HepG2 (cell line): ENCODE results near the gene SPATA12. TPM values are rescaled to one million over a fixed set of nuclear protein-coding genes. Genes with fewer than 3 reads are reported as not detected.

ENCODE experiments used
- ARNTL ChIP-seq: sonication (generic); formaldehyde crosslinking; IDR thresholded peaks from 2 replicates; pipeline ENCODE4 v1.4.0; 2020; ENCODE audit warnings: mild to moderate bottlenecking, missing genetic modification reagents
- RXRA ChIP-seq: sonication (generic); formaldehyde crosslinking; IDR thresholded peaks from 2 replicates; pipeline ENCODE4 v1.5.1; 2020; ENCODE audit warnings: missing genetic modification reagents
- SALL1 ChIP-seq: sonication (generic); formaldehyde crosslinking; IDR thresholded peaks from 2 replicates; pipeline ENCODE4 v1.8.0; 2022; ENCODE audit warnings: mild to moderate bottlenecking, missing genetic modification reagents
- SOX5 ChIP-seq: IDR thresholded peaks from 2 replicates; pipeline ENCODE4 v1.6.1; 2016; ENCODE audit warnings: borderline replicate concordance
- TBL1XR1 ChIP-seq: fragments of 150-350 bp; IDR thresholded peaks from 2 replicates; pipeline ENCODE4 v1.6.1; 2014; ENCODE audit warnings: borderline replicate concordance, low read length; ENCODE audit not compliant: partially characterized antibody
- ZEB1 ChIP-seq: IDR thresholded peaks from 2 replicates; pipeline ENCODE4 v1.6.1; 2012; ENCODE audit warnings: mild to moderate bottlenecking, low read depth, inconsistent platforms; ENCODE audit not compliant: insufficient replicate concordance
- ZMYM3 ChIP-seq: sonication (generic); formaldehyde crosslinking; IDR thresholded peaks from 2 replicates; pipeline ENCODE4 v1.5.1; 2020; ENCODE audit warnings: mild to moderate bottlenecking, missing genetic modification reagents
- ZNF557 ChIP-seq: sonication (generic); formaldehyde crosslinking; IDR thresholded peaks from 2 replicates; pipeline ENCODE4 v1.4.0; 2020; ENCODE audit warnings: missing genetic modification reagents
- ZNF761 ChIP-seq: sonication (generic); formaldehyde crosslinking; conservative IDR thresholded peaks from 2 replicates; pipeline ENCODE4 v1.4.0; 2020; ENCODE audit warnings: mild to moderate bottlenecking, missing genetic modification reagents
- polyA plus RNA-seq, 8 experiments: library from polyadenylated mRNA; depleted of rRNA in 3 of 8; stranded (reverse) in 7 of 8; unstranded in 1 of 8; fragments of >200 nt; fragmentation: Illumina TruSeq in 4 of 8; extraction: Trizol in 4 of 8; gene quantifications; 2 replicates each; pipeline versions ENCODE4 v1.2.1 to v1.2.3, GENCODE V29; 2011 to 2016; ENCODE audit warnings: low read depth in 4 of 8, missing spikeins in 1 of 8, mixed read lengths in 1 of 8; ENCODE audit not compliant: insufficient read depth in 1 of 8
- total RNA-seq, 5 experiments: library from RNA; depleted of rRNA; stranded (reverse); fragments of >200 nt; fragmentation: Illumina TruSeq; extraction: Trizol; gene quantifications; 2 replicates each; pipeline ENCODE4 v1.2.3, GENCODE V29; 2016; ENCODE audit warnings: low read depth in 1 of 5
- TF ChIP-seq, protein P1 (sequence below), 2 experiments: sonication (generic) in 1 of 2; formaldehyde crosslinking in 1 of 2; IDR thresholded peaks; 2 replicates each; pipeline versions ENCODE4 v1.4.0 to v1.6.1; 2016 to 2020; ENCODE audit warnings: borderline replicate concordance in 1 of 2, low read depth in 1 of 2, mild to moderate bottlenecking in 1 of 2, missing genetic modification reagents in 1 of 2
- TF ChIP-seq, protein P2 (sequence below): sonication (generic); formaldehyde crosslinking; IDR thresholded peaks from 2 replicates; pipeline ENCODE4 v1.4.0; 2020; ENCODE audit warnings: missing genetic modification reagents, low read depth, mild to moderate bottlenecking, borderline replicate concordance
- TF ChIP-seq, protein P3 (sequence below): sonication (generic); formaldehyde crosslinking; IDR thresholded peaks from 2 replicates; pipeline ENCODE4 v1.4.0; 2020; ENCODE audit warnings: missing genetic modification reagents, mild to moderate bottlenecking, borderline replicate concordance
- TF ChIP-seq, protein P4 (sequence below): sonication (generic); formaldehyde crosslinking; IDR thresholded peaks from 2 replicates; pipeline ENCODE4 v1.5.1; 2020; ENCODE audit warnings: missing genetic modification reagents, mild to moderate bottlenecking, borderline replicate concordance
- TF ChIP-seq, protein P5 (sequence below): IDR thresholded peaks from 2 replicates; pipeline ENCODE4 v1.6.1; 2018; ENCODE audit warnings: missing genetic modification reagents, mild to moderate bottlenecking, missing compliant biosample characterization
- TF ChIP-seq, protein P6 (sequence below): sonication (generic); formaldehyde crosslinking; conservative IDR thresholded peaks from 2 replicates; pipeline ENCODE4 v1.4.0; 2020; ENCODE audit warnings: mild to moderate bottlenecking, missing genetic modification reagents, moderate library complexity

Gene SPATA12
- total and polyA plus RNA-seq, 2 of the 13 experiments (the other 11 are each of a cell fraction or from before 2014, with no cell fraction given), result 0.09 to 0.25 TPM

DNA sequence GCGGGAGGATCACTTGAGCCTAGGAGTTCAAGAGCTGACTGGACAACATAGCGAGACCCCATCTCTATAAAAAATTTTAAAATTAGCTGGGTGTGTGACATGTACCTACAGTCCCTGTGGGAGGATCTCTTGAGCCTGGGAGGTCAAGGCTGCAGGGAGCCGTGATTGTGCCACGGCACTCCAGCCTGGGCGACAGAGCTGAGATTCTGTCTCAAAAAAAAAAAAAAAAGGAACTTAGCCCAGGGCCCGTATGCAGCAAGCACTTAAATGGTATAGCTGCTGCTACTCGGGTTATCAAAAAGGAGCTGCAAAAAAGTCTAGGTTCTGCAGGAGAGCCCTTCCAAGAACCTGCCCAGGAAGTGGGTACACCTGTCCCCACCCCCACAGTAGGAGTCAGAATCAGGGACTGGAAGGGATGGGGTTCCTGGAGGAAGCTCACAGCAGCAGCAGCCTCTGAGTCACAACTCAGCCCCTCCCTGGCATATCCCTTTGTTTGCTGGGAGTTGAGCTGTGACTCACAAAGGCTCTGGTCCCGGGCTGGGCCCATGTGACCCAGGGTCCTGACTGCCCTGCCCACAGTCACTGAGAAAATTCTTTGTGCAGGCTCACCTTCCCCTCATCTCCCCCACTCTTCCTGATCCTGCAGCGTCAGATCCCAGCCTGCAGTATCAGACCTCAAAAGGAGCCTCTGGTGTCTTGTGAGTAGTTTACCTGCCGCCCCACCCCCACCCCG lies at the start of gene SPATA12 (continued):
- TF ChIP-seq, protein P1, sequence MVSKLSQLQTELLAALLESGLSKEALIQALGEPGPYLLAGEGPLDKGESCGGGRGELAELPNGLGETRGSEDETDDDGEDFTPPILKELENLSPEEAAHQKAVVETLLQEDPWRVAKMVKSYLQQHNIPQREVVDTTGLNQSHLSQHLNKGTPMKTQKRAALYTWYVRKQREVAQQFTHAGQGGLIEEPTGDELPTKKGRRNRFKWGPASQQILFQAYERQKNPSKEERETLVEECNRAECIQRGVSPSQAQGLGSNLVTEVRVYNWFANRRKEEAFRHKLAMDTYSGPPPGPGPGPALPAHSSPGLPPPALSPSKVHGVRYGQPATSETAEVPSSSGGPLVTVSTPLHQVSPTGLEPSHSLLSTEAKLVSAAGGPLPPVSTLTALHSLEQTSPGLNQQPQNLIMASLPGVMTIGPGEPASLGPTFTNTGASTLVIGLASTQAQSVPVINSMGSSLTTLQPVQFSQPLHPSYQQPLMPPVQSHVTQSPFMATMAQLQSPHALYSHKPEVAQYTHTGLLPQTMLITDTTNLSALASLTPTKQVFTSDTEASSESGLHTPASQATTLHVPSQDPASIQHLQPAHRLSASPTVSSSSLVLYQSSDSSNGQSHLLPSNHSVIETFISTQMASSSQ (IDR thresholded peaks at IDR 0.05; ENCODE audit: low read depth), result no peak
- TF ChIP-seq, protein P1 (CRISPR knock-in tag; IDR thresholded peaks at IDR 0.05; ENCODE audit: borderline replicate concordance), result no peak
- TF ChIP-seq ZEB1, result peak; percentile 46
- peak; percentile 52; the same call in 1 of the 2 replicates for TF ChIP-seq ARNTL (CRISPR knock-in tag)
- TF ChIP-seq, protein P2, sequence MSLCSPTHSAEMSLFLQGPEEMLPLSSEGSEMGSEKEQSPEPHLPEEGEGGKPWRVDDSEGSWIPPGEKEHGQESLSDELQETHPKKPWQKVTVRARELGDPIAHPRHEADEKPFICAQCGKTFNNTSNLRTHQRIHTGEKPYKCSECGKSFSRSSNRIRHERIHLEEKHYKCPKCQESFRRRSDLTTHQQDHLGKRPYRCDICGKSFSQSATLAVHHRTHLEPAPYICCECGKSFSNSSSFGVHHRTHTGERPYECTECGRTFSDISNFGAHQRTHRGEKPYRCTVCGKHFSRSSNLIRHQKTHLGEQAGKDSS, result 0 out of 2 replicates have a peak, but pooled peaks have one; percentile 49
- TF ChIP-seq, protein P3, sequence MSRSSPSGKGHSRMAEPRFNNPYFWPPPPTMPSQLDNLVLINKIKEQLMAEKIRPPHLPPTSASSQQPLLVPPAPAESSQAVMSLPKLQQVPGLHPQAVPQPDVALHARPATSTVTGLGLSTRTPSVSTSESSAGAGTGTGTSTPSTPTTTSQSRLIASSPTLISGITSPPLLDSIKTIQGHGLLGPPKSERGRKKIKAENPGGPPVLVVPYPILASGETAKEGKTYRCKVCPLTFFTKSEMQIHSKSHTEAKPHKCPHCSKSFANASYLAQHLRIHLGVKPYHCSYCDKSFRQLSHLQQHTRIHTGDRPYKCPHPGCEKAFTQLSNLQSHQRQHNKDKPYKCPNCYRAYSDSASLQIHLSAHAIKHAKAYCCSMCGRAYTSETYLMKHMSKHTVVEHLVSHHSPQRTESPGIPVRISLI, result no peak; the same call in 1 of the 2 replicates
- peak; percentile 29; the same call in 1 of the 2 replicates for TF ChIP-seq ZMYM3 (CRISPR knock-in tag)
- TF ChIP-seq, protein P4, sequence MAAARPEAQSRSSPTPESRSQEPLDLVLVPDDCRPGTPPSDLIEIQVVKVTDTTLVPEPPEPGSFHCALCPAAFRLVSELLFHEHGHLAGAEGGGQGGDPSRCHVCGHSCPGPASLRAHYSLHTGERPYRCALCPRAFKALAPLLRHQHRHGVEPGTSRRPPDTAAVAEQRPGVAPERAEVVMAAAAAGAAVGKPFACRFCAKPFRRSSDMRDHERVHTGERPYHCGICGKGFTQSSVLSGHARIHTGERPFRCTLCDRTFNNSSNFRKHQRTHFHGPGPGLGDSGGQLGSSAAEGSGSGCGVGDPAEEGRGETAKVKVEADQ (CRISPR knock-in tag), result no peak
- TF ChIP-seq, protein P5, sequence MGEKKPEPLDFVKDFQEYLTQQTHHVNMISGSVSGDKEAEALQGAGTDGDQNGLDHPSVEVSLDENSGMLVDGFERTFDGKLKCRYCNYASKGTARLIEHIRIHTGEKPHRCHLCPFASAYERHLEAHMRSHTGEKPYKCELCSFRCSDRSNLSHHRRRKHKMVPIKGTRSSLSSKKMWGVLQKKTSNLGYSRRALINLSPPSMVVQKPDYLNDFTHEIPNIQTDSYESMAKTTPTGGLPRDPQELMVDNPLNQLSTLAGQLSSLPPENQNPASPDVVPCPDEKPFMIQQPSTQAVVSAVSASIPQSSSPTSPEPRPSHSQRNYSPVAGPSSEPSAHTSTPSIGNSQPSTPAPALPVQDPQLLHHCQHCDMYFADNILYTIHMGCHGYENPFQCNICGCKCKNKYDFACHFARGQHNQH, result 0 out of 2 replicates have a peak, but pooled peaks have one; percentile 33
- peak; percentile 13 for TF ChIP-seq TBL1XR1
- no peak for TF ChIP-seq ZNF557 (CRISPR knock-in tag)
- TF ChIP-seq SALL1, result peak; percentile 53
- no peak for TF ChIP-seq ZNF761 (CRISPR knock-in tag)
- peak; percentile 93 for TF ChIP-seq SOX5 (CRISPR knock-in tag)
- TF ChIP-seq, protein P6, sequence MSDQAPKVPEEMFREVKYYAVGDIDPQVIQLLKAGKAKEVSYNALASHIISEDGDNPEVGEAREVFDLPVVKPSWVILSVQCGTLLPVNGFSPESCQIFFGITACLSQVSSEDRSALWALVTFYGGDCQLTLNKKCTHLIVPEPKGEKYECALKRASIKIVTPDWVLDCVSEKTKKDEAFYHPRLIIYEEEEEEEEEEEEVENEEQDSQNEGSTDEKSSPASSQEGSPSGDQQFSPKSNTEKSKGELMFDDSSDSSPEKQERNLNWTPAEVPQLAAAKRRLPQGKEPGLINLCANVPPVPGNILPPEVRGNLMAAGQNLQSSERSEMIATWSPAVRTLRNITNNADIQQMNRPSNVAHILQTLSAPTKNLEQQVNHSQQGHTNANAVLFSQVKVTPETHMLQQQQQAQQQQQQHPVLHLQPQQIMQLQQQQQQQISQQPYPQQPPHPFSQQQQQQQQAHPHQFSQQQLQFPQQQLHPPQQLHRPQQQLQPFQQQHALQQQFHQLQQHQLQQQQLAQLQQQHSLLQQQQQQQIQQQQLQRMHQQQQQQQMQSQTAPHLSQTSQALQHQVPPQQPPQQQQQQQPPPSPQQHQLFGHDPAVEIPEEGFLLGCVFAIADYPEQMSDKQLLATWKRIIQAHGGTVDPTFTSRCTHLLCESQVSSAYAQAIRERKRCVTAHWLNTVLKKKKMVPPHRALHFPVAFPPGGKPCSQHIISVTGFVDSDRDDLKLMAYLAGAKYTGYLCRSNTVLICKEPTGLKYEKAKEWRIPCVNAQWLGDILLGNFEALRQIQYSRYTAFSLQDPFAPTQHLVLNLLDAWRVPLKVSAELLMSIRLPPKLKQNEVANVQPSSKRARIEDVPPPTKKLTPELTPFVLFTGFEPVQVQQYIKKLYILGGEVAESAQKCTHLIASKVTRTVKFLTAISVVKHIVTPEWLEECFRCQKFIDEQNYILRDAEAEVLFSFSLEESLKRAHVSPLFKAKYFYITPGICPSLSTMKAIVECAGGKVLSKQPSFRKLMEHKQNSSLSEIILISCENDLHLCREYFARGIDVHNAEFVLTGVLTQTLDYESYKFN (CRISPR knock-in tag), result peak; percentile 31; the same call in 1 of the 2 replicates
- TF ChIP-seq RXRA (CRISPR knock-in tag), result peak; percentile 47; the same call in 1 of the 2 replicates
